Liver (tissue), 9 donors: ENCODE results near the gene TENM3. TPM values are rescaled to one million over a fixed set of nuclear protein-coding genes. Genes with fewer than 3 reads are reported as not detected.

Experiments
- DNase-seq: peaks from one replicate; pipeline ENCODE4 v3.0.0-alpha.2; 2017; ENCODE audit warnings: low spot score
- H3K27ac ChIP-seq, 2 donors: one replicate each; pipeline ENCODE4 v1.7.0; 2013; ENCODE audit warnings: inconsistent platforms in 2 of 2, low read length in 2 of 2, control low read depth in 1 of 2, low read depth in 1 of 2, mild to moderate bottlenecking in 1 of 2
- H3K27me3 ChIP-seq, 4 donors: one replicate each; pipeline versions ENCODE4 v1.6.1 to v1.7.0; 2013; ENCODE audit warnings: low read length in 3 of 4, inconsistent platforms in 1 of 4, mild to moderate bottlenecking in 1 of 4, moderate library complexity in 1 of 4; ENCODE audit not compliant: control insufficient read depth in 4 of 4, insufficient read depth in 4 of 4
- H3K36me3 ChIP-seq, 4 donors: one replicate each; pipeline versions ENCODE4 v1.6.1 to v1.7.0; 2013; ENCODE audit warnings: low read length in 3 of 4, mild to moderate bottlenecking in 3 of 4, low read depth in 1 of 4, moderate library complexity in 1 of 4; ENCODE audit not compliant: control insufficient read depth in 4 of 4, insufficient read depth in 3 of 4
- H3K4me1 ChIP-seq, 4 donors: one replicate each; pipeline versions ENCODE4 v1.6.1 to v1.7.0; 2013; ENCODE audit warnings: low read length in 3 of 4, mild to moderate bottlenecking in 3 of 4, moderate library complexity in 1 of 4; ENCODE audit not compliant: control insufficient read depth in 4 of 4, insufficient read depth in 4 of 4
- H3K4me3 ChIP-seq, 3 donors: one replicate each; pipeline versions ENCODE4 v1.6.1 to v1.7.0; 2013; ENCODE audit warnings: low read length in 3 of 3, control low read depth in 1 of 3, low read depth in 1 of 3, mild to moderate bottlenecking in 1 of 3
- H3K9ac ChIP-seq, 2 donors: one replicate each; pipeline ENCODE4 v1.7.0; 2013; ENCODE audit warnings: low read length in 2 of 2, mild to moderate bottlenecking in 2 of 2, moderate library complexity in 2 of 2, control low read depth in 1 of 2, low read depth in 1 of 2
- H3K9me3 ChIP-seq, 4 donors: one replicate each; pipeline versions ENCODE4 v1.6.1 to v1.7.0; 2013; ENCODE audit warnings: low read length in 3 of 4; ENCODE audit not compliant: control insufficient read depth in 4 of 4
- EGR1 ChIP-seq, 2 donors: IDR thresholded peaks; 2 replicates each; pipeline ENCODE4 v1.6.1; 2016 to 2018; ENCODE audit warnings: antibody characterized with exemption in 2 of 2, low read depth in 2 of 2
- FOXA1 ChIP-seq: IDR thresholded peaks from 2 replicates; pipeline ENCODE4 v1.6.1; 2016; ENCODE audit warnings: antibody characterized with exemption
- FOXA2 ChIP-seq: IDR thresholded peaks from 2 replicates; pipeline ENCODE4 v1.6.1; 2016; ENCODE audit warnings: antibody characterized with exemption
- NR2F2 ChIP-seq: IDR thresholded peaks from 2 replicates; pipeline ENCODE4 v1.6.1; 2016; ENCODE audit warnings: antibody characterized with exemption
- RAD21 ChIP-seq, 2 donors: IDR thresholded peaks; 2 replicates each; pipeline ENCODE4 v1.6.1; 2016; ENCODE audit warnings: antibody characterized with exemption in 2 of 2, mild to moderate bottlenecking in 2 of 2
- SP1 ChIP-seq: IDR thresholded peaks from 2 replicates; pipeline ENCODE4 v1.6.1; 2018; ENCODE audit warnings: antibody characterized with exemption, mild to moderate bottlenecking
- TAF1 ChIP-seq: conservative IDR thresholded peaks from 2 replicates; pipeline ENCODE4 v1.6.1; 2016; ENCODE audit warnings: antibody characterized with exemption, mild to moderate bottlenecking
- WGBS: extraction: QIAGEN DNeasy Blood & Tissue Kit; methylation state at CpG from one replicate; pipeline ENCODE4 v1.1.7; 2013; 5-methylcytosine and 5-hydroxymethylcytosine counted together
- polyA plus RNA-seq, 2 donors: library from polyadenylated mRNA; stranded (reverse) in 1 of 2; unstranded in 1 of 2; fragments of 200-250 nt in 1 of 2; fragments of >200 nt in 1 of 2; fragmentation: Nextera tagmentation in 1 of 2; extraction: Ambion mirVana in 1 of 2; gene quantifications; one replicate each; pipeline versions ENCODE4 v1.2.1 to v1.2.3, GENCODE V29; 2013 to 2015
- total RNA-seq, 2 donors: library from RNA; depleted of rRNA; stranded (reverse); fragments of >200 nt; gene quantifications; one replicate each; pipeline ENCODE4 v1.2.3, GENCODE V29; 2014
- TF ChIP-seq, protein P1 (sequence below): IDR thresholded peaks from 2 replicates; pipeline ENCODE4 v1.6.1; 2016; ENCODE audit warnings: antibody characterized with exemption, mild to moderate bottlenecking
- TF ChIP-seq, protein P2 (sequence below): IDR thresholded peaks from 2 replicates; pipeline ENCODE4 v1.6.1; 2016; ENCODE audit warnings: antibody characterized with exemption
- TF ChIP-seq, protein P3 (sequence below): IDR thresholded peaks from 2 replicates; pipeline ENCODE4 v1.6.1; 2016; ENCODE audit warnings: antibody characterized with exemption
- donor health status: healthy.
- donor health status: healthy.
- donor health status: healthy.
- donor health status: healthy.
- donor health status: healthy.

TENM3 gene
- total and polyA plus RNA-seq, 4 donors, result 0.32 to 16.8 (median 0.70) TPM

DNA sequence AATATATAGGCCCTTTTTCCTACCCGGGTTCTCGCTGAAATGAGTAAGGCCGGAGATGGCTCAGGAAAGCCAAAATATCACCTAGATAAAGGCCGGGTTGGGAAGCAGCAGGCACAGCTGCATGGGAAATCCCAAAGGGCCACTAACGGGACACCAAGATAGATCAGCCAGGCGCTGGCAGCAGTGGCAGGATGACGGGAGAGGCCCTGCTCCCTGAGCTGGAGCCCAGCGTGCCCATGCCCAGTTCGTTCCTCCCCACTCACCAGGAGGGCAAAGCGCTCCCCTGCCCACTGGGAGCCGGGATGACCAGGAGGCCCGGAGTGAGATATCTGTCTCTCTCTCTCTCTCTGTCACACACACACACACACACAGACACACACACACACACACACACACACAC lies 564.1 kb downstream of the TENM3 start:
- peaks cover 0 to 7% (median 4%) of the 10 kb centered on the region in 4 donors for H3K9me3 ChIP-seq
- H3K27ac ChIP-seq, result no peak overlapping the region
- no peak overlapping the region for H3K9ac ChIP-seq
- peaks cover 0 to 16% (median 10%) of the 10 kb centered on the region in 4 donors for H3K4me1 ChIP-seq
- H3K4me3 ChIP-seq, result no peak overlapping the region
- WGBS, result 91% methylated on average over 12 of the region's 12 CpGs
- DNase-seq, result no peak
- H3K27me3 ChIP-seq, result no peaks in the 10 kb centered on the region
- no peaks in the 10 kb centered on the region for H3K36me3 ChIP-seq
- TF ChIP-seq, protein P1, sequence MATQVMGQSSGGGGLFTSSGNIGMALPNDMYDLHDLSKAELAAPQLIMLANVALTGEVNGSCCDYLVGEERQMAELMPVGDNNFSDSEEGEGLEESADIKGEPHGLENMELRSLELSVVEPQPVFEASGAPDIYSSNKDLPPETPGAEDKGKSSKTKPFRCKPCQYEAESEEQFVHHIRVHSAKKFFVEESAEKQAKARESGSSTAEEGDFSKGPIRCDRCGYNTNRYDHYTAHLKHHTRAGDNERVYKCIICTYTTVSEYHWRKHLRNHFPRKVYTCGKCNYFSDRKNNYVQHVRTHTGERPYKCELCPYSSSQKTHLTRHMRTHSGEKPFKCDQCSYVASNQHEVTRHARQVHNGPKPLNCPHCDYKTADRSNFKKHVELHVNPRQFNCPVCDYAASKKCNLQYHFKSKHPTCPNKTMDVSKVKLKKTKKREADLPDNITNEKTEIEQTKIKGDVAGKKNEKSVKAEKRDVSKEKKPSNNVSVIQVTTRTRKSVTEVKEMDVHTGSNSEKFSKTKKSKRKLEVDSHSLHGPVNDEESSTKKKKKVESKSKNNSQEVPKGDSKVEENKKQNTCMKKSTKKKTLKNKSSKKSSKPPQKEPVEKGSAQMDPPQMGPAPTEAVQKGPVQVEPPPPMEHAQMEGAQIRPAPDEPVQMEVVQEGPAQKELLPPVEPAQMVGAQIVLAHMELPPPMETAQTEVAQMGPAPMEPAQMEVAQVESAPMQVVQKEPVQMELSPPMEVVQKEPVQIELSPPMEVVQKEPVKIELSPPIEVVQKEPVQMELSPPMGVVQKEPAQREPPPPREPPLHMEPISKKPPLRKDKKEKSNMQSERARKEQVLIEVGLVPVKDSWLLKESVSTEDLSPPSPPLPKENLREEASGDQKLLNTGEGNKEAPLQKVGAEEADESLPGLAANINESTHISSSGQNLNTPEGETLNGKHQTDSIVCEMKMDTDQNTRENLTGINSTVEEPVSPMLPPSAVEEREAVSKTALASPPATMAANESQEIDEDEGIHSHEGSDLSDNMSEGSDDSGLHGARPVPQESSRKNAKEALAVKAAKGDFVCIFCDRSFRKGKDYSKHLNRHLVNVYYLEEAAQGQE, result no peak
- TF ChIP-seq SP1, result no peak
- no peak for TF ChIP-seq FOXA1
- no peak for TF ChIP-seq EGR1 (IDR thresholded peaks at IDR 0.05; ENCODE audit: low read depth in 2 of 2)
- no peak for TF ChIP-seq RAD21 (IDR thresholded peaks at IDR 0.05)
- TF ChIP-seq NR2F2, result no peak
- TF ChIP-seq, protein P2, sequence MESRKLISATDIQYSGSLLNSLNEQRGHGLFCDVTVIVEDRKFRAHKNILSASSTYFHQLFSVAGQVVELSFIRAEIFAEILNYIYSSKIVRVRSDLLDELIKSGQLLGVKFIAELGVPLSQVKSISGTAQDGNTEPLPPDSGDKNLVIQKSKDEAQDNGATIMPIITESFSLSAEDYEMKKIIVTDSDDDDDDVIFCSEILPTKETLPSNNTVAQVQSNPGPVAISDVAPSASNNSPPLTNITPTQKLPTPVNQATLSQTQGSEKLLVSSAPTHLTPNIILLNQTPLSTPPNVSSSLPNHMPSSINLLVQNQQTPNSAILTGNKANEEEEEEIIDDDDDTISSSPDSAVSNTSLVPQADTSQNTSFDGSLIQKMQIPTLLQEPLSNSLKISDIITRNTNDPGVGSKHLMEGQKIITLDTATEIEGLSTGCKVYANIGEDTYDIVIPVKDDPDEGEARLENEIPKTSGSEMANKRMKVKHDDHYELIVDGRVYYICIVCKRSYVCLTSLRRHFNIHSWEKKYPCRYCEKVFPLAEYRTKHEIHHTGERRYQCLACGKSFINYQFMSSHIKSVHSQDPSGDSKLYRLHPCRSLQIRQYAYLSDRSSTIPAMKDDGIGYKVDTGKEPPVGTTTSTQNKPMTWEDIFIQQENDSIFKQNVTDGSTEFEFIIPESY, result no peak
- TF ChIP-seq FOXA2, result no peak

DNA sequence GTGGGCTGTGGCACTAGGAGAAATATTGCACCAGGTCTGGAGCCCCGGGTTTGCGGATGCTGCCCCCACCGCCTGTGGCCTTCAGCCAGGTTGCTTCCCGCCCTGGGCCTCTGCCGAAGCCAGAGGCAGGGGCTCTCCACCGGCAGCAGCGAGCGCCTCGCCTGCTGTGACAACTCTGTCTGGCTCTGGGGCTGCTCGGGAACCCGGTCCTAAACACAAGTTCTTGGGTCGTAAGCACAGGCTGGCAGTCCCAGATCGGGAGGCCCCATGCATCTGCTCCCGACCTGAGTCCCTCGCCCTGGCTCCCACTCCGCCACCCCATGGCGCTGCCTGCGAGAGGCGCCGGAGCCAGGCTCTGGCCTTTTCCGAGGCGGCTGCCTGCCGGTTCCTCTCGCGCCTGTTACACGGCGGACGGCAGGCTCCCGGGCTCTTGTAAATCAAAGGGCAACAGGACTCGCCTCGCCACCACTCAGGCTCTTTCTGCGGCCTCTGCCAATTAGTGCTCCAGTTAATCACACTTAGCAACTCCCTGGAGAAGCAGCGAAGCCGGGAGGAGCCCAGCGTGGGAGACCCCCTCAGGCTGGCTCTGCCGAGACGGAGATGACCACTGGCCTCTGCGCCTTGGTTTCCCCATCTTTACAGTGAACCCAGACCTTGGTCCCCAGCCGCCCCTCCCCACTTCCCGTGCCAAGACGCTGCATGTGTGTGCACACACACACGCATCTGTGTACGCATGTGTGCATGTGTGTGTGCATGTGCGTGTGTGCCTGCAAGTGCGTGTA lies 564.8 kb downstream of the TENM3 start:
- 96% methylated on average over 45 of the region's 45 CpGs for WGBS
- H3K4me1 ChIP-seq, result peaks cover 0 to 10% (median 7%) of the 10 kb centered on the region in 4 donors
- H3K27ac ChIP-seq, result no peak overlapping the region
- TF ChIP-seq FOXA2, result no peak
- TF ChIP-seq, protein P1, result no peak
- TF ChIP-seq TAF1, result no peak
- TF ChIP-seq, protein P3, sequence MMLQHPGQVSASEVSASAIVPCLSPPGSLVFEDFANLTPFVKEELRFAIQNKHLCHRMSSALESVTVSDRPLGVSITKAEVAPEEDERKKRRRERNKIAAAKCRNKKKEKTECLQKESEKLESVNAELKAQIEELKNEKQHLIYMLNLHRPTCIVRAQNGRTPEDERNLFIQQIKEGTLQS, result no peak
- peaks cover 0 to 7% (median 4%) of the 10 kb centered on the region in 4 donors for H3K9me3 ChIP-seq
- H3K4me3 ChIP-seq, result no peak overlapping the region
- no peaks in the 10 kb centered on the region for H3K36me3 ChIP-seq
- H3K9ac ChIP-seq, result no peak overlapping the region
- H3K27me3 ChIP-seq, result no peaks in the 10 kb centered on the region
- no peak for DNase-seq
